Panc1 (cell line): ENCODE measurements around the gene CNKSR3.

Experiments used
- SIN3A ChIP-seq: IDR thresholded peaks from 2 replicates; pipeline ENCODE4 v1.6.1; 2012; ENCODE audit warnings: low read depth, mild to moderate bottlenecking, low read length, moderate library complexity, borderline replicate concordance; ENCODE audit not compliant: insufficient read depth
- TF ChIP-seq, protein P1 (sequence below): fragments of 450-650 bp; IDR thresholded peaks from 2 replicates; pipeline ENCODE4 v1.5.1; 2017; ENCODE audit warnings: mild to moderate bottlenecking

DNA sequence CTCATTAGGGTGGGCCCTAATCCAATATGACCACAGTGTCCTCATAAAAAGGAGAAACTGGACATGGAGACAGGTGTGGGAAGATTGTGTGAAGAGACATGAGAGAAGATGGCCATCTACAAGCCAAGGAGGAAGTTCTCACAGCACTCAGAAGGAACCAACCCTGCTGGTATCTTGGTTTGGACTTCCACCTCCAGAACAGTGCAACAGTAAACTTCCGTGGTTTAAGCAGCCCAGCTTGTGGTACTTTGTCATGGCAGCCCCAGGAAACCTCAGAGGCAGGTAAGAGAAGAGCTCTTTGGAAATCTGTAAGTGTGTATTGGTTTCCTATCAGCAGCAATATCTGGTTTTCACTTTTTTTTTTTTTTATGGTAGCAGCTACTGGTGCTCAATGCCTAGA lies 16.5 kb upstream of the CNKSR3 start:
- TF ChIP-seq, protein P1, sequence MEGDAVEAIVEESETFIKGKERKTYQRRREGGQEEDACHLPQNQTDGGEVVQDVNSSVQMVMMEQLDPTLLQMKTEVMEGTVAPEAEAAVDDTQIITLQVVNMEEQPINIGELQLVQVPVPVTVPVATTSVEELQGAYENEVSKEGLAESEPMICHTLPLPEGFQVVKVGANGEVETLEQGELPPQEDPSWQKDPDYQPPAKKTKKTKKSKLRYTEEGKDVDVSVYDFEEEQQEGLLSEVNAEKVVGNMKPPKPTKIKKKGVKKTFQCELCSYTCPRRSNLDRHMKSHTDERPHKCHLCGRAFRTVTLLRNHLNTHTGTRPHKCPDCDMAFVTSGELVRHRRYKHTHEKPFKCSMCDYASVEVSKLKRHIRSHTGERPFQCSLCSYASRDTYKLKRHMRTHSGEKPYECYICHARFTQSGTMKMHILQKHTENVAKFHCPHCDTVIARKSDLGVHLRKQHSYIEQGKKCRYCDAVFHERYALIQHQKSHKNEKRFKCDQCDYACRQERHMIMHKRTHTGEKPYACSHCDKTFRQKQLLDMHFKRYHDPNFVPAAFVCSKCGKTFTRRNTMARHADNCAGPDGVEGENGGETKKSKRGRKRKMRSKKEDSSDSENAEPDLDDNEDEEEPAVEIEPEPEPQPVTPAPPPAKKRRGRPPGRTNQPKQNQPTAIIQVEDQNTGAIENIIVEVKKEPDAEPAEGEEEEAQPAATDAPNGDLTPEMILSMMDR: no peak
- TF ChIP-seq SIN3A: no peak
